ENCODE data around the gene NR1H3. TPM values are rescaled to one million over a fixed set of nuclear protein-coding genes. Genes with fewer than 3 reads are reported as not detected.

Gene NR1H3
- total and polyA plus RNA-seq, 2 of the 4 experiments (the other 2 are of a cell fraction), result 9.1 to 13.6 TPM

GRCh38 chr11:47280860-47281259 is 23.1 kb downstream of the NR1H3 start:
- no peak overlapping the region for H3K4me2 ChIP-seq (ENCODE audit: low read depth, low read length)
- H3K27ac ChIP-seq (ENCODE audit: insufficient read depth, low read length), result no peak overlapping the region
- H3K14ac ChIP-seq (replicated peaks; ENCODE audit: low read depth, low read length), result no peak overlapping the region
- no peak overlapping the region for H3K18ac ChIP-seq (ENCODE audit: low read depth, low read length)
- intact Hi-C loops (cut with micrococcal nuclease), result no loop called here
- H2AFZ ChIP-seq (replicated peaks; ENCODE audit: low read length, poor library complexity), result no peak overlapping the region
- H3K36me3 ChIP-seq (ENCODE audit: control insufficient read depth, insufficient read depth, low read length), result peaks cover 65% of the 10 kb centered on the region
- H3K23ac ChIP-seq (ENCODE audit: low read depth, low read length), result no peak overlapping the region
- H2BK5ac ChIP-seq (ENCODE audit: low read depth, low read length, poor library complexity, severe bottlenecking), result no peak overlapping the region
- H2BK15ac ChIP-seq (ENCODE audit: low read depth, low read length), result no peak overlapping the region
- H3K4me3 ChIP-seq (ENCODE audit: insufficient read depth, low read depth, low read length), result no peak overlapping the region
- H4K20me1 ChIP-seq (ENCODE audit: insufficient read depth, low read length), result no peaks in the 10 kb centered on the region
- no peak overlapping the region for H3K9ac ChIP-seq (ENCODE audit: low read depth, low read length)
- in situ Hi-C loops (cut with MboI; ENCODE audit: low sequenced_read_pairs), result no loop called here
- ATAC-seq (ENCODE audit: low read depth) (no peak), DNase-seq (no peak)
- 67% methylated on average over 3 of the region's 5 CpGs; no CpG with 5 or more reads in 1 of the 2 experiments for WGBS, 2 experiments (ENCODE audit: extremely low coverage in 2 of 2, insufficient read length in 1 of 2)
- H3K27me3 ChIP-seq (ENCODE audit: control insufficient read depth, insufficient read depth, low read length), result no peaks in the 10 kb centered on the region
- H3K56ac ChIP-seq (ENCODE audit: extremely low read depth, insufficient read depth, low read length), result no peak overlapping the region
- no peak overlapping the region for H4K8ac ChIP-seq (ENCODE audit: low read depth in 2 of 2, low read length in 2 of 2)
- peaks cover 11 to 16% of the 10 kb centered on the region in 2 experiments for H3K79me1 ChIP-seq (ENCODE audit: low read depth in 1 of 2, low read length in 2 of 2)
- no peak overlapping the region for H4K91ac ChIP-seq (ENCODE audit: insufficient read depth, low read depth, low read length)
- H2AK9ac ChIP-seq (replicated peaks; ENCODE audit: low read depth, low read length, poor library complexity), result no peak overlapping the region
- no peaks in the 10 kb centered on the region for H3K9me3 ChIP-seq (ENCODE audit: control insufficient read depth, insufficient read depth, low read length)
- no TSS peak for BruUV-seq (replicated peaks)
- no peak overlapping the region for H2BK20ac ChIP-seq (ENCODE audit: low read depth, low read length)
- no peaks in the 10 kb centered on the region for H3K4me1 ChIP-seq (ENCODE audit: control insufficient read depth, insufficient read depth, low read length)
- peaks cover 5% of the 10 kb centered on the region; the same call in 1 of the 2 replicates for H3K9me1 ChIP-seq (ENCODE audit: insufficient read depth, low read length)
- no peak overlapping the region for H3K4ac ChIP-seq (ENCODE audit: low read depth, low read length)
- ChIA-PET CTCF (interaction anchor here (1.3 kb wide), 1 partner anchor 47 kb away, joined by 3 read pairs; no protein-coding TSS in a partner anchor), POLR2A (ENCODE audit: unreplicated experiment) (no interaction called here)
- dilution Hi-C loops (cut with HindIII; ENCODE audit: low sequenced_read_pairs, unreplicated experiment), result no loop called here
- H2AK5ac ChIP-seq (ENCODE audit: low read depth, low read length), result no peak overlapping the region
- no peak overlapping the region for H2BK120ac ChIP-seq (ENCODE audit: low read depth, low read length)
- no peak for TF ChIP-seq USF2 (IDR thresholded peaks at IDR 0.05; ENCODE audit: low read depth, low read length)
- no peak for TF ChIP-seq POLR2A (IDR thresholded peaks at IDR 0.05; ENCODE audit: low read depth, low read length)
- TF ChIP-seq RCOR1 (IDR thresholded peaks at IDR 0.05; ENCODE audit: insufficient replicate concordance, low read length), result no peak
- TF ChIP-seq MAZ (IDR thresholded peaks at IDR 0.05; ENCODE audit: borderline replicate concordance, low read depth, low read length), result no peak
- TF ChIP-seq ELK1 (IDR thresholded peaks at IDR 0.05; ENCODE audit: borderline replicate concordance, low read depth, low read length), result no peak
- TF ChIP-seq RAD21 (IDR thresholded peaks at IDR 0.05; ENCODE audit: low read length), result no peak
- TF ChIP-seq MAFK (IDR thresholded peaks at IDR 0.05; ENCODE audit: low read depth, low read length), result no peak
- no peak for TF ChIP-seq FOS (IDR thresholded peaks at IDR 0.05; ENCODE audit: low read depth, low read length)
- TF ChIP-seq CEBPB (IDR thresholded peaks at IDR 0.05; ENCODE audit: low read depth, low read length), result no peak
- no peak for TF ChIP-seq MXI1 (IDR thresholded peaks at IDR 0.05; ENCODE audit: borderline replicate concordance, low read depth, low read length)
- TF ChIP-seq RFX5 (IDR thresholded peaks at IDR 0.05; ENCODE audit: low read depth, low read length), result no peak
- TF ChIP-seq NFE2L2 (IDR thresholded peaks at IDR 0.05; ENCODE audit: low read depth, low read length), result no peak
- H4K5ac ChIP-seq (ENCODE audit: low read depth, low read length), result no peak overlapping the region
